ENCODE measurements around the gene SOX18. TPM values are rescaled to one million over a fixed set of nuclear protein-coding genes. Genes with fewer than 3 reads are reported as not detected.

Gene SOX18
- total RNA-seq, 1 donor = under 0.01 TPM

- Histone ChIP-seq H3K4me1 (ENCODE audit: insufficient read depth, low read length) (no peaks in the 10 kb centered on the region), H3K4me3 (ENCODE audit: insufficient read depth, low read length) (no peak overlapping the region), H4K20me1 (ENCODE audit: insufficient read depth, low read length) (peaks cover 8% of the 10 kb centered on the region), H3K79me2 (ENCODE audit: insufficient read depth, low read length) (no peaks in the 10 kb centered on the region), H3K9me3 (ENCODE audit: low read depth, low read length) (no peaks in the 10 kb centered on the region), H2AFZ (ENCODE audit: low read length) (no peak overlapping the region), H3K27ac (ENCODE audit: low read depth, low read length) (no peak overlapping the region), H3K36me3 (ENCODE audit: insufficient read depth, low read length) (peaks cover 58% of the 10 kb centered on the region), H3K27me3 (ENCODE audit: insufficient read depth, low read length) (no peaks in the 10 kb centered on the region), H3K4me2 (ENCODE audit: insufficient read depth, low read length) (no peak overlapping the region)
- no peak for DNase-seq (ENCODE audit: insufficient read length, low spot score, missing footprints)
- TF ChIP-seq CTCF (IDR thresholded peaks at IDR 0.05; ENCODE audit: extremely low read depth, low read depth, low read length) = no peak
These were observed 48.5 kb downstream of the SOX18 start for GRCh38 chr20:64000906-64001305.

Small RNAs within 50 kb of the gene (small RNA-seq; reads per million reads assigned to genes)
- gene AL355803.1 (not detected), gene MIR6813 (0.45 reads per million)

Other genes starting within 250 kb of the SOX18 start
- gene ZBTB46, start 218.4 kb downstream of the SOX18 start, total RNA-seq = under 0.01 and 0.36 TPM in 2 replicates
- gene ABHD16B, start 188.1 kb downstream of the SOX18 start, total RNA-seq = not detected in 2 replicates
- 99.6 and 115 TPM in 2 replicates for gene TPD52L2, start 184.4 kb downstream of the SOX18 start, total RNA-seq
- gene DNAJC5, start 154.5 kb downstream of the SOX18 start, total RNA-seq = 41.5 and 53.9 TPM in 2 replicates
- gene UCKL1, start 93.2 kb downstream of the SOX18 start, total RNA-seq = 21.0 and 23.9 TPM in 2 replicates
- gene ZNF512B, start 79.7 kb downstream of the SOX18 start, total RNA-seq = 12.1 and 14.5 TPM in 2 replicates
- 0.59 and 1.4 TPM in 2 replicates for gene SAMD10, start 70.0 kb downstream of the SOX18 start, total RNA-seq
- gene PRPF6, start 68.5 kb downstream of the SOX18 start, total RNA-seq = 47.1 and 56.1 TPM in 2 replicates
- 0.59 and 1.1 TPM in 2 replicates for gene C20orf204, start 13.5 kb downstream of the SOX18 start, total RNA-seq
- 28.9 and 31.5 TPM in 2 replicates for gene TCEA2, start 13.6 kb upstream of the SOX18 start, total RNA-seq
- 5.3 and 6.9 TPM in 2 replicates for gene RGS19, start 29.9 kb upstream of the SOX18 start, total RNA-seq
- gene OPRL1, start 30.4 kb upstream of the SOX18 start, total RNA-seq = 0.59 and 0.72 TPM in 2 replicates
- 0.72 TPM in 1 of 2 replicates, not detected in the other for gene LKAAEAR1, start 34.8 kb upstream of the SOX18 start, total RNA-seq
- gene NPBWR2, start 57.9 kb upstream of the SOX18 start, total RNA-seq = not detected in 2 replicates
- not detected in 2 replicates for gene MYT1, start 114.8 kb upstream of the SOX18 start, total RNA-seq
- 51.0 and 59.4 TPM in 2 replicates for gene PCMTD2, start 206.1 kb upstream of the SOX18 start, total RNA-seq